Dedifferentiated amniotic fluid mesenchymal stem cell (primary cell): ENCODE measurements around the gene TOP1.
"Not testable (repeated sequence)": the region's sequence is repeated elsewhere in the genome, so short reads cannot be mapped to it uniquely, and the experiment has no call there.

Experiments
- DNase-seq: peaks from one replicate; pipeline ENCODE4 v3.0.0-alpha.2; 2016; ENCODE audit errors: extremely low spot score

Gene TOP1

GRCh38 chr20:41131594-41132387 is 103.2 kb downstream of the TOP1 start:
- DNase-seq: no peak

DNA sequence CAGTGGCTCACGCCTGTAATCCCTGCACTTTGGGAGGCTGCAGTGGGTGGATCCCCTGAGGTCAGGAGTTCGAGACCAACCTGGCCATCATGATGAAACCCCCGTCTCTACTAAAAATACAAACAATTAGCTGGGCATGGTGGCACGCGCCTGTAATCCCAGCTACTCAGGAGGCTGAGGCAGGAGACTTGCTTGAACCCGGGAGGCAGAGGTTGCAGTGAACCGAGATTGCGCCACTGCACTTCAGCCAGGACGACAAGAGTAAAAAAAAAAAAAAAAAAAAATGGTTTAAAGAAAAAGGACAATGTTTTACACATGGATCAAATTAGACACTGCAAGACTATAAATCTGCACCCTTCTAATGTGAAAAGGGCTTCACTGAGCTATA is 103.8 kb downstream of the TOP1 start:
- DNase-seq: not testable (repeated sequence)

DNA sequence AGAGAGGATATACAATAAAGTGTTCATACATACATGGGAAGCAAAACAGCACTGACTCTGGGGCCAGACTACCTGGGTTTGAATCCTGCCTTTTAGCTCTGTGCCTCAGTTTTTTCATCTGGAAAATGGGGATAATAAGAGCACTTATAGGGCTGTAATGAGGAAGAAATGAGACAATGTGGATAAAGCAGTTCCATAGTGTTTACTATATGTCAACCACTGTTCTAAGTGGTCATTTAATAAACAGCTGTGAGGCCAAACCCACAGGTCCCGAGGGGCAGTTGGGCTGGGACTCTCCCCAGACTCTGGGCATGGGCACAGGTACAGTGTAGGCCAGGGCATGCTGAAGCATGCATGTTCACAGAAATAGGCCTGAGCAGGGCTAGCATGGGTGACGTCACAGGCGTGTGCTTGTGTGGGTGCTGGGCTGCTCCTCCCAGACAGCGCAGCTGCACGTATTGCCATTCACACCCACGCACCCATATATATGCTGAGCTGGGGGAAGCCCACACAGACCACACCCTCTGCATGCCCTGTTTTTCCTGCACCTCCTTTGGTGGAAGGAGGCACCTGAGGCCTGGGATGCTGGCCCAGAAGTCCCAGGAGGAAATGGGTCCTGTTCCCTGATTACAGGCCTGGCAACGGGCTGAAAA is 105.2 kb downstream of the TOP1 start:
- DNase-seq: no peak

GRCh38 chr20:41134362-41135186 is 106.0 kb downstream of the TOP1 start:
- no peak for DNase-seq

DNA sequence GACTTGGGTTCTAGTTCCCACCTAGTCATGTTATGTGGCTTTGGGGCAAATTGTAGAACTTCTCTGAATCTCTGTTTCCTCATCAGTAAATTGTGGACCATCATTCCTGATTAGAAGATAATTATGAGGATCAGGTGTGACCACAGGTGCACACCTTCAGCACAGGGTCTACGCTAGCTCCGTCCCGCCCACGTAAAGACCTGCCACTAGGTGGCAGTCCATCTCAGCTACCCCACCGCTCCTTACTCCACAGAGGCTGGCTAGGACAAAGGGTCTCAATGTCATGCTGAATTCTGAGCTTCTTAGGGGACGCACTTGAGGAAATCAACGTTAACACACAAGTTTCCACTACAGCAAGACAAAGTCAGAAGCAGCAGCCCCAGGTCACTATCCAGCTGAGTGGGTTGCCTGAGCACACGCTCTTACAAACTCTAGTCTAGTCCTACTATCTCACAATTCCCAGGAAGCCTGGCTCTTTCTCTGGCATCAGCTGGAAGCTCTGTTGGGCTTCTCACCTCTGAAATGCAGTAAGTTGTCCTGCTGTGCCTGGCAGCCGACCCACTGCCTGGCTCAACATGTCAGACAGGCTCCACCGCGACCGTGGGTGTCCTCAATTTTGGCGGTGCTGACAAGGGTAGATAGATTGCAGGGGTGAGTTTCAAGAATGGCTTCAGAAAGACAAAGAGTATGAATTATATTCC is 106.7 kb downstream of the TOP1 start:
- DNase-seq: no peak

- no peak for DNase-seq
Observed at GRCh38 chr20:41135888-41136679, 107.5 kb downstream of the TOP1 start.

DNA sequence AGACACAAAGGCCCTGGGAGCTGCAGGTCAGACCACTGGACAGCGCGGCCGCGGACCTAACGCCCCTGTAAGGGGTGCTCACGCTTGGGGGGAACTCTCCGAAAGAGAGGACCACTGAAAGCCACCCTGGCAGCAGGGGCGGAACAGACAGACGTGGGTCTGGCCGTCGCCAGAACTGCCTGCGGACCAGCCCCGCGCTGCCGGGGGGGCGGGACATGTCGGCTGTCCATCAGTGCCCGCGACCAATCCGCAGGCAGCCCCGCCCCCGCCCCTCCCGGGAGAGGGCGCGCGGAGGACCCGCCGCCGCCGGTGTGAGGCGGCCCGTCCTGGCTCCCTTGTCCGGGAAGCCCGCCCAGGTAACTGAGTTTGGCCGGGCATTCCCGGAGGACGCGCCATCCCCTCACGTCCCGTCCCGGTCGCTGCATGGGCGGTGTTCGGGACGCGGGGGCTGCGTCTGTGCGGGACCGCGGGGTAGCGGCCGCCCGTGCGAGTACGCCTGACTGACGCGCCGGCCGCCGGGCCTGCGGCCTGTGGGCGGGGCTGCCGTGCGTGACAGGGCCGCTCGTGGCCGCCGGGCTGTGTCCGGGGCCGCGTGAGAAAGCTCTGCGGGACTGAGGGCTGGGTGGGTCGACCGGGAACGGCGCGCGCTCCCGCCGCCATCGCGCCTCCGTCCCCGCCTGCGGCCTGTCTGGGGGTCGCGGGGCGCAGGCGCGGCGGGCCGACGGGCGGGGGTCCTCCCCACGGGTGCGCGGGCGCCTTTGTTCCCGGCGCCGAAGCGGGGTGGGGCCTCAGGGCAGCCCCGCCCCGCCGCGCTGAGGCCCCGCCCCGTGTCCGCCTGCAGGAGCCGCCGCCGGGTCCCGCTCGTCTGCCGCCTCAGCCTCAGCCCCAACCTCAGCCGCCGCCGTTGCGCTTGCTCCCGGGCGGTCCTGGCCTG is 108.3 kb downstream of the TOP1 start, which contains the start of gene PLCG1:
Gene PLCG1, plus strand, starts transcription at position 864 of the 934 bp plus-strand sequence. CDS start 99 bp downstream, outside the sequence.
- peak; percentile 59 for DNase-seq

- no peak for DNase-seq
Observed at GRCh38 chr20:41137614-41138474, 109.2 kb downstream of the TOP1 start.

GRCh38 chr20:41138475-41139226 is 110.0 kb downstream of the TOP1 start:
- no peak for DNase-seq

- no peak for DNase-seq
Observed at GRCh38 chr20:41139227-41140093, 110.8 kb downstream of the TOP1 start.

DNA sequence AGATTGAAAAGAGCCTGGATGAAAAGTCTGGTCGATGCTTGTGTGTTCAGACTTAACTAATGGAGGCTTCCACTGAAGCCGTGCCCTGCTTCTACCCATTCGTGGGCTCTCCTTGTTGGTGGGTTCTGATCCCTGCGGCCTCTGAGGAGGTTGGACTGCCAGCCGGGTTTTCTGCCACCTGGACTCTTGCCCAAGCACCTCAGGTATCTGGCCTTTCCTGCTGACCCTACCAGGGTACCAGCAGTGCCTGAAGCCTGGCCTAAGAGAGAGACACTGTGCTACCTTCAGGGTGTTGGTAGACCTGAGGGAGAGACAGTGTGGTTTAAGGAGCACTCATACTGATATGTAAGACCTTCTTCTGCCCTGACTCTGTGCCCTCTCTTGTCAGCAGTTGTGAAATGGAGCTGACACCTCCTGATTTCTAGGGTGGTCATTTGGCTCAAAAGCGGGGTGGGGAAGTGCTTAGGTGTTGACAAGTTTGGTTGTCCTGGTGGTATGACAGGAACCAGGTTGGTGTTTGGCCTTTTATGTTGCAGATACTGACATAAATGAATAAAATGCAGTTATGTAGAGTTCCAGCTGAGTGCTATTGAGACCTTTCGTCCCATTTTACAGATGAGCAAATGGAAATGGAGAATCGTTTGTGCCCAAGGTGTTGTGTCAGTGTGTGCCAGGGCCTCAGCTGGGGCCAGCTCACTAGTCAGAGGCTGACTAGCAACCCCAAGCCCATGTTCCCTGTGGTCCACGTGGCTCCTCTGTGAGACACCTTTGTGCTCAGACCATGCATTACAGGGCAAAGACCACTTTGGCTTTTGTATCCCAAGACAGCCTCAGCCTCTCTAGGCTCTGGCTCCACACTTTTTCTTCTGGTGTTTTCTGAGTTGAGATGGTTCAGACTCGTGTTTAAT is 111.9 kb downstream of the TOP1 start:
- DNase-seq: no peak

GRCh38 chr20:41141153-41141815 is 112.7 kb downstream of the TOP1 start:
- no peak for DNase-seq

DNA sequence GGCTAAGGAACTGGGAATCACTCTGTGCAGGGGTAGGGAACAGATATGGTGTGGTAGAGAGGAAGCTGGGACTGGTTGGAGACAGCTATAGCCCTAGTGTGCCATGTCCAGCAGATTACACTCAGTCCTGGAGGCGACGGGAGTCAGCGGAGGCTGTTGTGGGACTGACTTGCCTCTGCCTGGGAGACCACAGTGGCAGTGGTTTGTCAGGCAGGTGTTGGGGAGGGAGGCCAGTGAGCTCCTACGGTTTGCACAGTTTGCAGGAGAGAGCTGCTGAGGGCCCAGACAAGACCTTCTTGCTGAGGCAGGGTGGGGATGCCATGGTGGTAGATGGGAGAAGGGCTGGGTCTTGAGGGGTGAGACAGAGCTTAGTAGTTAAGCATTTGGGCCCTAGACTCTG is 113.6 kb downstream of the TOP1 start:
- no peak for DNase-seq

DNA sequence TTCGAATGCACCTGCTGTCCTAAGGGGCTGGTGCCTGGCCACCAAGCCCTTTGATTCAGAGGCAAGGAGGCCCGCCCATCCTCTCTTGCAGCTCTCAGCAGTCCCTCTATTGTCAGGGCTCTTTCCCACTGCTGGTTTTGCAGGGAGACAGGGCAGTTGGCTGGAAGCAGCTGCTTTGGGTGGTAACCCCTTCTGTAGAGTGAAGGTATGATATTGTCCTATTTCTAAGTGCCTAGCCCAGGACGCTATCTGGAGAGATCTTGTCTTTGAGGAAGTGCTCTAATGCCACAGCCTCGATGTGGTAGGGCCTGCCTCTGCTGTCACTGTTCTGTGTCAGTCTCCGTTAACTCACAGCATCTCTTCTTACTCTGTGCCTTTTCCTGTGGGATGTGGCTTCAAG is 114.3 kb downstream of the TOP1 start:
- DNase-seq: no peak

DNA sequence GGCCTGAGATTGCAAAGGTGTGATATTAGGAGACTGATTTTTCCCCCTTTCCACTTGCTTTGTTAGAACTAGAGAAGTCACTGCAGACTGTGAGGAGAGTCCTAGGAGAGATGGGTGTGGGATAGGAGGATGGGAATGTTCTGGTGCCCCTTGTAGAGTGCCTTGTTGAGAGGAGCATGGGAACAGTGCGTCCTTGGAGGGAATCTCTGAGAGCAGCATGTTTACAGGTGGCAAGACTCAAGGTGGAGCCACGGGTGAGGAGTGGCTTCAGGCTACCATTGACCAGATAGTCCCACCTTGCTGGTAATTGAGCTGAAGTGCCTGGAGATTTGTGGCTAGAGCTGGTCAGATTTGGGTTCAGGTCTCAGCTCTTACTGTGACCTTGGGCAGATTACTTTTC is 114.7 kb downstream of the TOP1 start:
- DNase-seq: no peak

- no peak for DNase-seq
Observed at GRCh38 chr20:41145317-41145716, 116.7 kb downstream of the TOP1 start.
